GM21423 (cell line): Measurements from ENCODE around the gene GNL1.

Source experiments
- ATAC-seq: cut with Tn5 transposase; IDR thresholded peaks from one replicate; pipeline ENCODE4 v1.9.1; 2021; ENCODE audit warnings: mild to moderate bottlenecking, moderate library complexity; ENCODE audit not compliant: unreplicated experiment

GNL1 gene

GRCh38 chr6:30570263-30570662 lies 14.0 kb upstream of the GNL1 start:
- no peak for ATAC-seq

- ATAC-seq = no peak
Measured at GRCh38 chr6:30568245-30568644, 12.0 kb upstream of the GNL1 start.

- ATAC-seq = no peak
Measured at GRCh38 chr6:30565772-30566171, 9.5 kb upstream of the GNL1 start.

- no peak for ATAC-seq
Measured at GRCh38 chr6:30564114-30564513, 7.8 kb upstream of the GNL1 start.

GRCh38 chr6:30562470-30563425 lies 6.5 kb upstream of the GNL1 start:
- ATAC-seq = no peak

GRCh38 chr6:30560930-30561329 lies 4.6 kb upstream of the GNL1 start:
- ATAC-seq = no peak

- no peak for ATAC-seq
Measured at GRCh38 chr6:30557683-30557981, 1.3 kb upstream of the GNL1 start.

- ATAC-seq = peak; percentile 51
Measured at GRCh38 chr6:30556906-30557682, 805 bp upstream of the GNL1 start, which contains the start of gene PRR3. PRR3 (plus strand) TSS chr6:30557295; CDS start chr6:30557345, 50 bp downstream.

- ATAC-seq = no peak
Measured at GRCh38 chr6:30555816-30556065, 548 bp downstream of the GNL1 start.

- no peak for ATAC-seq
Measured at GRCh38 chr6:30554962-30555815, 1.1 kb downstream of the GNL1 start.

GRCh38 chr6:30554404-30554803 lies 1.9 kb downstream of the GNL1 start:
- no peak for ATAC-seq

GRCh38 chr6:30548375-30548774 lies 7.9 kb downstream of the GNL1 start:
- no peak for ATAC-seq

GRCh38 chr6:30547454-30547853 lies 8.8 kb downstream of the GNL1 start:
- no peak for ATAC-seq

- no peak for ATAC-seq
Measured at GRCh38 chr6:30544666-30545272, 11.5 kb downstream of the GNL1 start.

GRCh38 chr6:30543821-30544220 lies 12.5 kb downstream of the GNL1 start:
- no peak for ATAC-seq

- no peak for ATAC-seq
Measured at GRCh38 chr6:30542915-30543314, 13.4 kb downstream of the GNL1 start.

- ATAC-seq = no peak
Measured at GRCh38 chr6:30542404-30542725, 13.9 kb downstream of the GNL1 start.

GRCh38 chr6:30541515-30542403 lies 14.5 kb downstream of the GNL1 start:
- ATAC-seq = no peak

GRCh38 chr6:30537931-30538330 lies 18.4 kb downstream of the GNL1 start:
- no peak for ATAC-seq
